ENCODE measurements around the gene WAPL.
A peak's percentile ranks its signal among the peaks of the same experiment; 100 is the strongest.
"Not testable (repeated sequence)": the region's sequence is repeated elsewhere in the genome, so short reads cannot be mapped to it uniquely, and the experiment has no call there.

The WAPL gene

GRCh38 chr10:86521678-86522509, at the start of gene WAPL:
TSS of gene WAPL (minus strand) at chr10:86521792. CDS start at chr10:86518069, 3,723 bp downstream.
- Histone ChIP-seq H3K9ac (ENCODE audit: low read depth, low read length) (peak within 1 kb of the TSS; percentile 82), H3K27me3 (ENCODE audit: control insufficient read depth, insufficient read depth, low read length) (no peaks in the 10 kb centered on the region), H3K4me1 (ENCODE audit: control insufficient read depth, insufficient read depth, low read length) (peaks cover 15% of the 10 kb centered on the region; the same call in 1 of the 2 replicates), H3K4me3 (ENCODE audit: low read depth, low read length) (peak within 1 kb of the TSS; percentile 94), H3K9me3 (ENCODE audit: control insufficient read depth, insufficient read depth, low read length) (no peaks in the 10 kb centered on the region), H3K36me3 (ENCODE audit: control insufficient read depth, insufficient read depth, low read length) (peaks cover 13% of the 10 kb centered on the region), H3K27ac (ENCODE audit: low read depth, low read length) (peak within 1 kb of the TSS; percentile 90)

GRCh38 chr10:86569335-86569734, 47.7 kb upstream of the WAPL start:
- Histone ChIP-seq H3K9me3 (ENCODE audit: control insufficient read depth, insufficient read depth, low read length) (no peaks in the 10 kb centered on the region), H3K27me3 (ENCODE audit: control insufficient read depth, insufficient read depth, low read length) (no peaks in the 10 kb centered on the region), H3K4me1 (ENCODE audit: control insufficient read depth, insufficient read depth, low read length) (peaks cover 8% of the 10 kb centered on the region), H3K36me3 (ENCODE audit: control insufficient read depth, insufficient read depth, low read length) (no peaks in the 10 kb centered on the region), H3K27ac (ENCODE audit: low read depth, low read length) (no peak overlapping the region), H3K9ac (ENCODE audit: low read depth, low read length) (no peak overlapping the region), H3K4me3 (ENCODE audit: low read depth, low read length) (no peak overlapping the region)

- H3K4me1 ChIP-seq (ENCODE audit: control insufficient read depth, insufficient read depth, low read length); H3K9me3 ChIP-seq (ENCODE audit: control insufficient read depth, insufficient read depth, low read length); H3K4me3 ChIP-seq (ENCODE audit: low read depth, low read length); H3K27me3 ChIP-seq (ENCODE audit: control insufficient read depth, insufficient read depth, low read length); H3K36me3 ChIP-seq (ENCODE audit: control insufficient read depth, insufficient read depth, low read length); H3K27ac ChIP-seq (ENCODE audit: low read depth, low read length); H3K9ac ChIP-seq (ENCODE audit: low read depth, low read length): not testable (repeated sequence)
Observed at GRCh38 chr10:86566518-86566917, 44.9 kb upstream of the WAPL start.

GRCh38 chr10:86563338-86563737, 41.7 kb upstream of the WAPL start:
- H3K27ac ChIP-seq (ENCODE audit: low read depth, low read length); H3K4me1 ChIP-seq (ENCODE audit: control insufficient read depth, insufficient read depth, low read length); H3K4me3 ChIP-seq (ENCODE audit: low read depth, low read length); H3K9me3 ChIP-seq (ENCODE audit: control insufficient read depth, insufficient read depth, low read length); H3K36me3 ChIP-seq (ENCODE audit: control insufficient read depth, insufficient read depth, low read length); H3K27me3 ChIP-seq (ENCODE audit: control insufficient read depth, insufficient read depth, low read length); H3K9ac ChIP-seq (ENCODE audit: low read depth, low read length): not testable (repeated sequence)

- not testable (repeated sequence) for H3K27ac ChIP-seq (ENCODE audit: low read depth, low read length); H3K36me3 ChIP-seq (ENCODE audit: control insufficient read depth, insufficient read depth, low read length); H3K27me3 ChIP-seq (ENCODE audit: control insufficient read depth, insufficient read depth, low read length); H3K4me1 ChIP-seq (ENCODE audit: control insufficient read depth, insufficient read depth, low read length); H3K9me3 ChIP-seq (ENCODE audit: control insufficient read depth, insufficient read depth, low read length); H3K9ac ChIP-seq (ENCODE audit: low read depth, low read length); H3K4me3 ChIP-seq (ENCODE audit: low read depth, low read length)
Observed at GRCh38 chr10:86558695-86559094, 37.1 kb upstream of the WAPL start.

- Histone ChIP-seq H3K9ac (ENCODE audit: low read depth, low read length) (no peak overlapping the region), H3K9me3 (ENCODE audit: control insufficient read depth, insufficient read depth, low read length) (no peaks in the 10 kb centered on the region), H3K27ac (ENCODE audit: low read depth, low read length) (no peak overlapping the region), H3K27me3 (ENCODE audit: control insufficient read depth, insufficient read depth, low read length) (no peaks in the 10 kb centered on the region), H3K36me3 (ENCODE audit: control insufficient read depth, insufficient read depth, low read length) (no peaks in the 10 kb centered on the region), H3K4me3 (ENCODE audit: low read depth, low read length) (no peak overlapping the region), H3K4me1 (ENCODE audit: control insufficient read depth, insufficient read depth, low read length) (peaks cover 6% of the 10 kb centered on the region; the same call in 1 of the 2 replicates)
Observed at GRCh38 chr10:86556933-86557649, 35.5 kb upstream of the WAPL start.

- H3K4me3 ChIP-seq (ENCODE audit: low read depth, low read length), result no peak overlapping the region
- peaks cover 6% of the 10 kb centered on the region; the same call in 1 of the 2 replicates for H3K4me1 ChIP-seq (ENCODE audit: control insufficient read depth, insufficient read depth, low read length)
- H3K9me3 ChIP-seq (ENCODE audit: control insufficient read depth, insufficient read depth, low read length), result no peaks in the 10 kb centered on the region
- H3K9ac ChIP-seq (ENCODE audit: low read depth, low read length), result no peak overlapping the region
- H3K36me3 ChIP-seq (ENCODE audit: control insufficient read depth, insufficient read depth, low read length), result no peaks in the 10 kb centered on the region
- no peak overlapping the region for H3K27ac ChIP-seq (ENCODE audit: low read depth, low read length)
- no peaks in the 10 kb centered on the region for H3K27me3 ChIP-seq (ENCODE audit: control insufficient read depth, insufficient read depth, low read length)
Observed at GRCh38 chr10:86556532-86556931, 34.9 kb upstream of the WAPL start.

GRCh38 chr10:86553639-86554038, 32.0 kb upstream of the WAPL start:
- Histone ChIP-seq H3K36me3 (ENCODE audit: control insufficient read depth, insufficient read depth, low read length) (no peaks in the 10 kb centered on the region), H3K4me1 (ENCODE audit: control insufficient read depth, insufficient read depth, low read length) (peaks cover 6% of the 10 kb centered on the region; the same call in 1 of the 2 replicates), H3K27ac (ENCODE audit: low read depth, low read length) (no peak overlapping the region), H3K27me3 (ENCODE audit: control insufficient read depth, insufficient read depth, low read length) (no peaks in the 10 kb centered on the region), H3K9me3 (ENCODE audit: control insufficient read depth, insufficient read depth, low read length) (no peaks in the 10 kb centered on the region), H3K4me3 (ENCODE audit: low read depth, low read length) (no peak overlapping the region), H3K9ac (ENCODE audit: low read depth, low read length) (no peak overlapping the region)

GRCh38 chr10:86553213-86553612, 31.6 kb upstream of the WAPL start:
- Histone ChIP-seq H3K9me3 (ENCODE audit: control insufficient read depth, insufficient read depth, low read length) (no peaks in the 10 kb centered on the region), H3K4me3 (ENCODE audit: low read depth, low read length) (no peak overlapping the region), H3K4me1 (ENCODE audit: control insufficient read depth, insufficient read depth, low read length) (peaks cover 6% of the 10 kb centered on the region; the same call in 1 of the 2 replicates), H3K36me3 (ENCODE audit: control insufficient read depth, insufficient read depth, low read length) (no peaks in the 10 kb centered on the region), H3K27me3 (ENCODE audit: control insufficient read depth, insufficient read depth, low read length) (no peaks in the 10 kb centered on the region), H3K9ac (ENCODE audit: low read depth, low read length) (no peak overlapping the region), H3K27ac (ENCODE audit: low read depth, low read length) (no peak overlapping the region)

GRCh38 chr10:86547296-86547695, 25.7 kb upstream of the WAPL start:
- H3K27ac ChIP-seq (ENCODE audit: low read depth, low read length), result no peak overlapping the region
- no peaks in the 10 kb centered on the region for H3K27me3 ChIP-seq (ENCODE audit: control insufficient read depth, insufficient read depth, low read length)

GRCh38 chr10:86545101-86545500, 23.5 kb upstream of the WAPL start:
- Histone ChIP-seq H3K4me1 (ENCODE audit: control insufficient read depth, insufficient read depth, low read length) (no peaks in the 10 kb centered on the region), H3K9me3 (ENCODE audit: control insufficient read depth, insufficient read depth, low read length) (no peaks in the 10 kb centered on the region), H3K36me3 (ENCODE audit: control insufficient read depth, insufficient read depth, low read length) (no peaks in the 10 kb centered on the region), H3K9ac (ENCODE audit: low read depth, low read length) (no peak overlapping the region), H3K4me3 (ENCODE audit: low read depth, low read length) (no peak overlapping the region), H3K27me3 (ENCODE audit: control insufficient read depth, insufficient read depth, low read length) (no peaks in the 10 kb centered on the region), H3K27ac (ENCODE audit: low read depth, low read length) (no peak overlapping the region)

More at GRCh38 chr10:86547296-86547695, 25.7 kb upstream of the WAPL start:
- Histone ChIP-seq H3K4me1 (ENCODE audit: control insufficient read depth, insufficient read depth, low read length) (no peaks in the 10 kb centered on the region), H3K9me3 (ENCODE audit: control insufficient read depth, insufficient read depth, low read length) (no peaks in the 10 kb centered on the region), H3K4me3 (ENCODE audit: low read depth, low read length) (no peak overlapping the region), H3K36me3 (ENCODE audit: control insufficient read depth, insufficient read depth, low read length) (no peaks in the 10 kb centered on the region), H3K9ac (ENCODE audit: low read depth, low read length) (no peak overlapping the region)
